Smooth muscle cell of trachea (primary cell): ENCODE data around the gene UCHL5. TPM values are rescaled to one million over a fixed set of nuclear protein-coding genes. Genes with fewer than 3 reads are reported as not detected.

Experiments used
- total RNA-seq: library from RNA; depleted of rRNA; stranded (reverse); fragments of >200 nt; gene quantifications from 2 replicates; pipeline ENCODE4 v1.2.1, GENCODE V29; 2014

Gene UCHL5
- 28.8 and 40.0 TPM in 2 replicates for total RNA-seq

DNA sequence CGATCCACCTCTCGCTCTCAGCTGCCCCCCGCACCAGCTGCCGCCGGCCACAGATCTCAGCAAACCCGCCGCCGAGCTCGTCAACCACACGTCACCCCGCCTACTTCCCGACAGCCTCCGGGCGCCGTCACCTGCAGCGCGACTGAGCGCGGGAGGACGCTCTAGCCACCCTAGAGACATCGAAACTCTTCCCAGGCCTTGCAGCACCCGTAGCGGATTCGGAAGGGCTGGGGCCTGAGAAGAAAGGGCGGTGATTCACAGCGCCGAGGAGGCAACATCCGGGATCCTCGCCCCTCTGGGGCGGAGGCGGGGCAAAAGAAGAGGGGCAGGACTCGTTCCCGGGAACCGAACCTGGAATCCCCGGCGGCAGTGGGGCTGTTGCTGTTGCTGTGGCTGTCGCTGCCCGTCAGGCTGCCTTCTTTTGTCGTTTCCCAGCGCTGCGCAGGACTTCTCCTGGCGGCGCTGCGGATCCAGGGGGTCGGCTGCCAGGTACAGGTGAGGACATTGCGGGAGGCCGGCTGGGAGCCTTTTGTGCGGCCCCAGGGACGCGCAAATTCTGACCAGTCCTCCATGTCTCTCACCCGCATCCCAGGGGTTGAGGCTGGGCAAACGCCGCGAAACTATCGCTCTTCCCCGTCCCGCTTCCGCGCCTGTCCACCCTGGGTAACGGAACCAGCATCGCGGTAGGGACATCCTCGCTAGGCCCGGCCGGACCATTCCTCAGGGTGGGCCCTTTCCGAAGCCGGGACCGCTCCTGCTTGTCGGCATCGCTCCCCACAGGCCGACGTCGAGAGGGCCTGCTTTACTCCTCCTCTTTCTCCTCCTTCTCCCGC is at the start of gene UCHL5, which contains the start of gene RO60:
Gene UCHL5 (minus strand): TSS at position 79 of the 833 bp plus-strand sequence. CDS start 100 bp downstream, outside the sequence.
Gene RO60 (plus strand): TSS at position 331 of the 833 bp plus-strand sequence. CDS start 9,443 bp downstream, outside the sequence.

GRCh38 chr1:193104907-193105820 is 46.0 kb upstream of the UCHL5 start, which contains the start of gene GLRX2:
Gene GLRX2, minus strand, starts transcription at chr1:193105414. Its CDS starts 32 bp downstream, at chr1:193105382.

Other genes with a start within 250 kb of the UCHL5 start
- gene RO60, start 252 bp upstream of the UCHL5 start, total RNA-seq: 112 and 149 TPM in 2 replicates
- gene GLRX2, start 46.1 kb upstream of the UCHL5 start, total RNA-seq: 6.3 and 15.7 TPM in 2 replicates
- 18.4 and 28.1 TPM in 2 replicates for gene CDC73, start 62.7 kb upstream of the UCHL5 start, total RNA-seq
- 0.15 and 0.17 TPM in 2 replicates for gene B3GALT2, start 127.3 kb upstream of the UCHL5 start, total RNA-seq